Measurements from ENCODE around the gene BAK1.
A peak's percentile ranks its signal among the peaks of the same experiment; 100 is the strongest.

BAK1 gene

GRCh38 chr6:33585403-33586107 is 5.5 kb upstream of the BAK1 start:
- peak; percentile 95 for TF ChIP-seq CTCF (IDR thresholded peaks at IDR 0.05; ENCODE audit: insufficient read depth, low read length, missing control alignments)
- peak overlapping the region; percentile 8; the same call in 1 of the 2 replicates for H3K4me3 ChIP-seq (ENCODE audit: low read depth, low read length)
- ChIA-PET POLR2A (no interaction called here), CTCF (interaction anchor here (0.6 to 15.1 kb wide), 35 partner anchors 9 to 570 kb away, joined by 3 to 539 read pairs (median 6); partner anchors contain the start of gene UQCC2)
- DNase-seq (ENCODE audit: low read depth, low spot score), result no peak

- DNase-seq (ENCODE audit: low read depth, low spot score), result no peak
- no peak for TF ChIP-seq CTCF (IDR thresholded peaks at IDR 0.05; ENCODE audit: insufficient read depth, low read length, missing control alignments)
- ChIA-PET CTCF (interaction anchor here (0.6 to 15.1 kb wide), 29 partner anchors 8 to 570 kb away, joined by 3 to 539 read pairs (median 6); partner anchors contain the start of gene UQCC2), POLR2A (no interaction called here)
- H3K4me3 ChIP-seq (ENCODE audit: low read depth, low read length), result no peak overlapping the region
Measured at GRCh38 chr6:33584700-33585402, 4.8 kb upstream of the BAK1 start.

GRCh38 chr6:33583591-33584155 is 3.6 kb upstream of the BAK1 start:
- POLR2A ChIA-PET, result no interaction called here
- TF ChIP-seq CTCF (IDR thresholded peaks at IDR 0.05; ENCODE audit: insufficient read depth, low read length, missing control alignments), result peak; percentile 50

GRCh38 chr6:33581186-33581585 is 1.1 kb upstream of the BAK1 start:
- H3K4me3 ChIP-seq (ENCODE audit: low read depth, low read length), result no peak overlapping the region
- ChIA-PET POLR2A (no interaction called here), CTCF (interaction anchor here (0.8 to 15.1 kb wide), 8 partner anchors 9 to 181 kb away, joined by 3 to 539 read pairs (median 9); partner anchors contain the start of gene UQCC2)

More at GRCh38 chr6:33583591-33584155, 3.6 kb upstream of the BAK1 start:
- no peak for DNase-seq (ENCODE audit: low read depth, low spot score)
- no peak overlapping the region for H3K4me3 ChIP-seq (ENCODE audit: low read depth, low read length)
- CTCF ChIA-PET, result interaction anchor here (0.7 to 15.1 kb wide), 8 partner anchors 9 to 572 kb away, joined by 3 to 539 read pairs (median 20); partner anchors contain the start of gene UQCC2

GRCh38 chr6:33578588-33579011 is 1.5 kb downstream of the BAK1 start:
- POLR2A ChIA-PET, result interaction anchor here (0.8 to 1.5 kb wide), 3 partner anchors 8 to 132 kb away, joined by 3 to 4 read pairs (median 3); partner anchors contain the start of gene ZBTB9
- CTCF ChIA-PET, result interaction anchor here (1.0 to 15.1 kb wide), 14 partner anchors 8 to 191 kb away, joined by 3 to 539 read pairs (median 5); partner anchors contain the start of genes CUTA and UQCC2
- TF ChIP-seq CTCF (IDR thresholded peaks at IDR 0.05; ENCODE audit: insufficient read depth, low read length, missing control alignments), result no peak
- no peak for DNase-seq (ENCODE audit: low read depth, low spot score)
- peak overlapping the region; percentile 84 for H3K4me3 ChIP-seq (ENCODE audit: low read depth, low read length)

More at GRCh38 chr6:33581186-33581585, 1.1 kb upstream of the BAK1 start:
- DNase-seq (ENCODE audit: low read depth, low spot score), result no peak
- TF ChIP-seq CTCF (IDR thresholded peaks at IDR 0.05; ENCODE audit: insufficient read depth, low read length, missing control alignments), result no peak

All from AG04449 (cell line).